HepG2 (cell line): ENCODE data around the gene ZNF652. TPM values are rescaled to one million over a fixed set of nuclear protein-coding genes. Genes with fewer than 3 reads are reported as not detected.

ENCODE experiments used
- ATAC-seq: fragments of 200-7000 bp; cut with Tn5 transposase; 3 replicates; pipeline ENCODE4 v1.9.1; 2020; ENCODE audit warnings: mild to moderate bottlenecking, moderate library complexity
- BruUV-seq: library from RNA; stranded (reverse); fragments of 400-500 nt; replicated peaks from 2 replicates; lab custom pipeline; 2021; lab: Mats Ljungman, UMichigan
- CTCF ChIA-PET: fragments of 300-600 bp; formaldehyde crosslinking; extraction: SDS; loops from one replicate; lab custom pipeline; 2021; ENCODE audit warnings: low total read pairs, inconsistent platforms, low intra/inter-chr PET ratio; lab: Yijun Ruan, JAX
- POLR2A ChIA-PET: fragments of 350-600 bp; sonication (Branson Sonifier 250); formaldehyde crosslinking; loops from one replicate; lab custom pipeline; 2020; ENCODE audit warnings: antibody characterized with exemption, inconsistent platforms; lab: Yijun Ruan, JAX
- DNase-seq: peaks from one replicate; pipeline ENCODE4 v3.0.0-alpha.2; 2015; ENCODE audit warnings: low spot score
- FAIRE-seq: peaks from 3 replicates; lab custom pipeline; 2011; peaks lifted over from hg19 to GRCh38; lab: Jason Lieb, UNC
- H2AFZ ChIP-seq: one replicate; pipeline ENCODE4 v1.6.1; 2011; ENCODE audit warnings: low read length, inconsistent platforms
- H3K27ac ChIP-seq: fragments of 300-600 bp; 3 replicates; pipeline ENCODE4 v1.8.0; 2011; ENCODE audit warnings: mixed run types, mild to moderate bottlenecking, mixed read lengths, low read length, inconsistent platforms; ENCODE audit not compliant: insufficient read depth; ENCODE audit errors: extremely low read length
- H3K27me3 ChIP-seq, 2 experiments: fragments of 200-600 bp in 1 of 2; 2 replicates in 1 of 2; 3 replicates in 1 of 2; pipeline versions ENCODE4 v1.6.0 to v1.8.0; 2011; ENCODE audit warnings: low read length in 2 of 2, mild to moderate bottlenecking in 2 of 2, moderate library complexity in 2 of 2, inconsistent platforms in 1 of 2; ENCODE audit not compliant: insufficient read depth in 2 of 2, control insufficient read depth in 1 of 2
- H3K36me3 ChIP-seq, 2 experiments: fragments of 200-600 bp in 1 of 2; replicated peaks in 1 of 2; 2 replicates in 1 of 2; 3 replicates in 1 of 2; pipeline versions ENCODE4 v1.5.1 to v1.8.0; 2011; ENCODE audit warnings: low read length in 2 of 2, inconsistent platforms in 1 of 2; ENCODE audit not compliant: insufficient read depth in 2 of 2, control insufficient read depth in 1 of 2
- H3K4me1 ChIP-seq: 2 replicates; pipeline ENCODE4 v1.5.1; 2012; ENCODE audit warnings: low read length, inconsistent platforms; ENCODE audit not compliant: insufficient read depth
- H3K4me2 ChIP-seq: 2 replicates; pipeline ENCODE4 v1.6.0; 2011; ENCODE audit warnings: low read depth, low read length, inconsistent platforms
- H3K4me3 ChIP-seq, 3 experiments: fragments of 200-600 bp in 1 of 3; sonication (generic), shearing (Covaris generic) in 1 of 3; replicated peaks in 1 of 3; 2 replicates each; pipeline ENCODE4 v1.5.1; 2011 to 2016; ENCODE audit warnings: low read length in 3 of 3, inconsistent platforms in 2 of 3, low read depth in 2 of 3, mild to moderate bottlenecking in 2 of 3, control low read depth in 1 of 3, mixed read lengths in 1 of 3; ENCODE audit not compliant: insufficient read depth in 1 of 3
- H3K79me2 ChIP-seq: one replicate; pipeline ENCODE4 v1.6.1; 2011; ENCODE audit warnings: low read length, inconsistent platforms; ENCODE audit not compliant: insufficient read depth
- H3K9ac ChIP-seq: 2 replicates; pipeline ENCODE4 v1.6.0; 2011; ENCODE audit warnings: mild to moderate bottlenecking, low read depth, low read length, inconsistent platforms; ENCODE audit not compliant: insufficient read depth
- H3K9me3 ChIP-seq: 2 replicates; pipeline ENCODE4 v1.5.1; 2012; ENCODE audit warnings: mild to moderate bottlenecking, low read length
- H4K20me1 ChIP-seq: 2 replicates; pipeline ENCODE4 v1.6.0; 2011; ENCODE audit warnings: inconsistent platforms, mild to moderate bottlenecking, low read length, moderate library complexity; ENCODE audit not compliant: insufficient read depth
- MAF1 ChIP-seq: sonication (generic); formaldehyde crosslinking; IDR thresholded peaks from 2 replicates; pipeline ENCODE4 v1.5.0; 2020; ENCODE audit warnings: missing genetic modification reagents, borderline replicate concordance
- NAIF1 ChIP-seq: sonication (generic); formaldehyde crosslinking; IDR thresholded peaks from 2 replicates; pipeline ENCODE4 v1.5.0; 2020; ENCODE audit warnings: mild to moderate bottlenecking, missing genetic modification reagents, borderline replicate concordance
- NRL ChIP-seq: sonication (generic); formaldehyde crosslinking; IDR thresholded peaks from 2 replicates; pipeline ENCODE4 v1.5.0; 2020; ENCODE audit warnings: missing genetic modification reagents, mild to moderate bottlenecking, moderate library complexity, borderline replicate concordance
- POLR2A ChIP-seq, 2 experiments: IDR thresholded peaks; 2 replicates each; pipeline ENCODE4 v1.6.1; 2011; ENCODE audit warnings: low read depth in 2 of 2, low read length in 2 of 2, mild to moderate bottlenecking in 1 of 2, moderate library complexity in 1 of 2; ENCODE audit not compliant: insufficient read depth in 1 of 2
- TEAD3 ChIP-seq: optimal IDR thresholded peaks from 2 replicates; pipeline ENCODE3; 2016; ENCODE audit warnings: borderline replicate concordance
- THRA ChIP-seq: sonication (generic); formaldehyde crosslinking; IDR thresholded peaks from 2 replicates; pipeline ENCODE4 v1.4.0; 2020; ENCODE audit warnings: missing genetic modification reagents, borderline replicate concordance
- ZBTB43 ChIP-seq: sonication (generic); formaldehyde crosslinking; conservative IDR thresholded peaks from 2 replicates; pipeline ENCODE4 v1.4.0; 2020; ENCODE audit warnings: missing genetic modification reagents
- ZMAT5 ChIP-seq: sonication (generic); formaldehyde crosslinking; IDR thresholded peaks from 2 replicates; pipeline ENCODE4 v1.5.0; 2020; ENCODE audit warnings: mild to moderate bottlenecking, low read depth, missing genetic modification reagents, borderline replicate concordance
- ZNF883 ChIP-seq: sonication (generic); formaldehyde crosslinking; IDR thresholded peaks from 2 replicates; pipeline ENCODE4 v1.5.1; 2020; ENCODE audit warnings: mild to moderate bottlenecking, missing genetic modification reagents; ENCODE audit errors: not compliant biosample characterization
- WGBS: methylation state at CpG from one replicate; pipeline ENCODE4 v1.1.6; 2017; ENCODE audit warnings: low lambda C conversion rate; 5-methylcytosine and 5-hydroxymethylcytosine counted together
- in situ Hi-C: cut with HindIII; loops from 2 replicates; pipeline ENCODE4 v1.10.0; 2017; ENCODE audit warnings: low pct_unique_long_range_greater_than_20kb; ENCODE audit not compliant: extremely low pct_ligation_motif_present
- intact Hi-C: fragments of 100-400 bp; cut with micrococcal nuclease; formaldehyde crosslinking; loops from one replicate; pipeline ENCODE4 v1.10.0; 2022; ENCODE audit not compliant: unreplicated experiment
- polyA plus RNA-seq, 8 experiments: library from polyadenylated mRNA; depleted of rRNA in 3 of 8; stranded (reverse) in 7 of 8; unstranded in 1 of 8; fragments of >200 nt; fragmentation: Illumina TruSeq in 4 of 8; extraction: Trizol in 4 of 8; gene quantifications; 2 replicates each; pipeline versions ENCODE4 v1.2.1 to v1.2.3, GENCODE V29; 2011 to 2016; ENCODE audit warnings: low read depth in 4 of 8, missing spikeins in 1 of 8, mixed read lengths in 1 of 8; ENCODE audit not compliant: insufficient read depth in 1 of 8
- total RNA-seq, 5 experiments: library from RNA; depleted of rRNA; stranded (reverse); fragments of >200 nt; fragmentation: Illumina TruSeq; extraction: Trizol; gene quantifications; 2 replicates each; pipeline ENCODE4 v1.2.3, GENCODE V29; 2016; ENCODE audit warnings: low read depth in 1 of 5

Gene ZNF652
- total and polyA plus RNA-seq, 2 of the 13 experiments (the other 11 are each of a cell fraction or from before 2014, with no cell fraction given): 16.2 to 30.2 TPM

GRCh38 chr17:49333804-49334203 is 28.2 kb downstream of the ZNF652 start (continued):
- no peak for TF ChIP-seq THRA

- H3K4me2 ChIP-seq: no peak overlapping the region
- 92% methylated on average over 5 of the region's 5 CpGs for WGBS
- CTCF ChIA-PET: no interaction called here
- no peak for TF ChIP-seq ZNF883
- no peak for TF ChIP-seq POLR2A (IDR thresholded peaks at IDR 0.05; ENCODE audit: insufficient read depth in 1 of 2, low read depth in 2 of 2, low read length in 2 of 2)
- TF ChIP-seq ZMAT5 (CRISPR knock-in tag): no peak
- no peak for TF ChIP-seq MAF1 (CRISPR knock-in tag)
- no peak for TF ChIP-seq ZBTB43 (CRISPR knock-in tag)
- TF ChIP-seq NAIF1: no peak
- no peak for TF ChIP-seq TEAD3 (CRISPR knock-in tag)
- TF ChIP-seq NRL (CRISPR knock-in tag): no peak
- TF ChIP-seq, all 625 proteins: peak for 0
- ATAC-seq (no peak), FAIRE-seq (no peak), DNase-seq (no peak)
- H3K4me3 ChIP-seq: no peak overlapping the region
- in situ Hi-C loops (no loop called here), intact Hi-C loops (no loop called here)
- H3K27me3 ChIP-seq: no peaks in the 10 kb centered on the region
- no peak overlapping the region for H2AFZ ChIP-seq
- POLR2A ChIA-PET: no interaction called here
- H3K27ac ChIP-seq: no peak overlapping the region
- peaks cover 0 to 1% of the 10 kb centered on the region in 2 experiments; a peak in 1 of 5 replicates for H3K36me3 ChIP-seq
- no peak overlapping the region for H3K9ac ChIP-seq
- H3K9me3 ChIP-seq: no peaks in the 10 kb centered on the region
- peaks cover 37% of the 10 kb centered on the region for H3K79me2 ChIP-seq
- H3K4me1 ChIP-seq: peaks cover 7% of the 10 kb centered on the region; the same call in 1 of the 2 replicates
- BruUV-seq: no TSS peak
- peaks cover 6% of the 10 kb centered on the region for H4K20me1 ChIP-seq
Measured at GRCh38 chr17:49327835-49328784, 33.9 kb downstream of the ZNF652 start.
